Hematopoietic multipotent progenitor cell treated with erythropoietin and hydrocortisone succinate and interleukin-3 and kit ligand, for 15 days (in vitro differentiated cells): ENCODE data around the gene KRTAP1-4.
"Not testable (repeated sequence)": the region's sequence is repeated elsewhere in the genome, so short reads cannot be mapped to it uniquely, and the experiment has no call there.

Experiments used
- DNase-seq: peaks from one replicate; pipeline ENCODE4 v3.0.0-alpha.2; 2015; ENCODE audit warnings: low spot score

The KRTAP1-4 gene

GRCh38 chr17:41046735-41047465 is 16.9 kb upstream of the KRTAP1-4 start, which contains the start of gene KRTAP2-1:
KRTAP2-1 (minus strand) TSS chr17:41047316; CDS start chr17:41047267, 49 bp downstream.
- DNase-seq, result not testable (repeated sequence)

DNA sequence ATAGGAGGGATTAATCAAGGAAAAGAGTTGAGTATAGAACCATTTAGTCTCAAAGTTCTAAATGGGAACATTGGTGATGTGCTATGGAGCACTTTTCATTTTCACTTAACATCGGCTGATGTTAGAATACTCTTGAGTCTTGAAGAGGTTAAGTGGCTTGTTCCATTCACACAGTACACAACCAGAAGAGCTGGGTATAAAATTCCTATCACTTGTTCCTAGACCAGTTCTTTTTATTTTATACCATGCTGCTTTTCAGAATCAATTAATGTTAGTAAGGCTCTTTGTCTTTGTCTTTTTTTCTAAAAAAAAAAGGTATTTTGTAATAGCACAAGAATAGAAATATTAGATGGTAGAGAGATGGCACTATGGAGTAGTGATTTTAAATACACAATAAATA is 13.0 kb upstream of the KRTAP1-4 start:
- DNase-seq, result no peak

DNA sequence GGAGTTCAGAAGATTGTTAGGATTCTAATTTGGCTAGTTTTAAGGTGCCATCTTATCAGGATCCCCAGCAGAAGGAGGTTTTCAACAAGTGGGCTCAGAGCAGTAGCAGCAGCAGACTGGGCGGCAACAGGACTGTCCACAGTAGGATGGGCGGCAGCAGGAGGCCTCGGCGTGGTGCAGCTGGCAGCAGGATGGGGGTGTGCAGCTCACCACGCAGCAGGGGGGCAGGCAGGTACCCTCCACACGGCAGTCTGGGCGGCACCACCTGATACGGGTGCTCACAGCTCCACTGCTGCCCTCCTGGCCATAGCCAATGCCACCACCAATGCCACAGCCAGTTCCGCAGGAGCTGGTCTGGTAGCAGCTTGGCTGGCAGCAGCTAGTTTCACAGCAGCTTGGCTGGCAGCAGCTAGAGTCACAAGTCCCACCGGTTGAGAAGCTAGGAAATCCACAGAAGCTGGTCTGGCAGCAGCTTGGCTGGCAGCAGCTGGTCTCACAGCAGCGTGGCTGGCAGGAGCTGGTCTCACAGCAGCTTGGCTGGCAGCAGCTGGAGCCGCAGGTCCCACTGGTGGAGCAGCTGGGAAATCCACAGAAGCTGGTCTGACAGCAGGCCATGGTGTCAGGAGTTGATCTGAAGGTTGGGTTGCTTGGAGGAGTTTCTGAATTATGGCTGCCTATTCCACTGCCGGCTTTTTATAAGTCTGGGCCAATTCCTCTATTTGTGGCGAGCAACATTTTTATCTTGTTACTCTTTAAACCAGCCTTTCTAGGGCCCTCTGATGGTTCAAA is 11.0 kb upstream of the KRTAP1-4 start, which contains the start of gene KRTAP1-1:
KRTAP1-1 (minus strand) TSS at position 668 of the 789 bp plus-strand sequence; CDS start at position 615, 53 bp downstream.
- DNase-seq, result not testable (repeated sequence)

DNA sequence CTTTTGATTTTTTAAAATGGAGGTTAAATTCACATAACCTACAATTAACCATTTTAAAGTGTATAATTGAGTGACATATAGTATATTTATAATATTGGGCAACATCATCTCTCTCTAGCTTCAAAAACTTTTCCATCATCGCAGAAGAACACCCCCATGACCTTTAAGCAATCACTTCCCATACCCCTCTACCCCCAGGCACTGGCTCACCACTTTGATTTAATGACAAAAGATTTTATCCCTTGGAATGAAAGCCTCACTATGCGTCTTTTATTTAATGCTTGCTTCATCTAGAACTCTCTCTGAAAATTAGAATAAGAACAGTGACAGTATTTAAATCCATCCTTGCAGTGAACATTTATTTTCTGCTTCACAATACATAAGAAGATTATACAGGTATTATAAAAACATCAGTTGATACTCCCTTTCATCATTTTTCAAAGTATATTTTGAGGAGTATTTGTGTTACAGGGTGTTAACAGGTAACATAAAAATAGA is 7.9 kb upstream of the KRTAP1-4 start:
- DNase-seq, result no peak

DNA sequence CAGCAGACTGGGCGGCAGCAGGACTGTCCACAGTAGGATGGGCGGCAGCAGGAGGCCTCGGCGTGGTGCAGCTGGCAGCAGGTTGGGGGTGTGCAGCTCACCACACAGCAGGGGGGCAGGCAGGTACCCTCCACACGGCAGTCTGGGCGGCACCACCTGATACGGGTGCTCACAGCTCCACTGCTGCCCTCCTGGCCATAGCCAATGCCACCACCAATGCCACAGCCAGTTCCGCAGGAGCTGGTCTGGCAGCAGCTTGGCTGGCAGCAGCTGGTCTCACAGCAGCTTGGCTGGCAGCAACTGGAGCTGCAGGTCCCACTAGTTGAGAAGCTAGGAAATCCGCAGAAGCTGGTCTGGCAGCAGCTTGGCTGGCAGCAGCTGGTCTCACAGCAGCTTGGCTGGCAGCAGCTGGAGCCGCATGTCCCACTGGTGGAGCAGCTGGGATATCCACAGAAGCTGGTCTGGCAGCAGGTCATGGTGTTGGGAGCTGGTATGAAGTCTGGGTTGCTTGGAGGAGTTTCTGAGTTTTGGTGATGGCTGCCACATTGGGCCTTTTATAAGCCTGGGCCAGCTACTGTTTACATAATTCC is 4.4 kb upstream of the KRTAP1-4 start, which contains the start of gene KRTAP1-3:
KRTAP1-3 (minus strand) TSS at position 529 of the 590 bp plus-strand sequence; CDS start at position 476, 53 bp downstream.
- not testable (repeated sequence) for DNase-seq

DNA sequence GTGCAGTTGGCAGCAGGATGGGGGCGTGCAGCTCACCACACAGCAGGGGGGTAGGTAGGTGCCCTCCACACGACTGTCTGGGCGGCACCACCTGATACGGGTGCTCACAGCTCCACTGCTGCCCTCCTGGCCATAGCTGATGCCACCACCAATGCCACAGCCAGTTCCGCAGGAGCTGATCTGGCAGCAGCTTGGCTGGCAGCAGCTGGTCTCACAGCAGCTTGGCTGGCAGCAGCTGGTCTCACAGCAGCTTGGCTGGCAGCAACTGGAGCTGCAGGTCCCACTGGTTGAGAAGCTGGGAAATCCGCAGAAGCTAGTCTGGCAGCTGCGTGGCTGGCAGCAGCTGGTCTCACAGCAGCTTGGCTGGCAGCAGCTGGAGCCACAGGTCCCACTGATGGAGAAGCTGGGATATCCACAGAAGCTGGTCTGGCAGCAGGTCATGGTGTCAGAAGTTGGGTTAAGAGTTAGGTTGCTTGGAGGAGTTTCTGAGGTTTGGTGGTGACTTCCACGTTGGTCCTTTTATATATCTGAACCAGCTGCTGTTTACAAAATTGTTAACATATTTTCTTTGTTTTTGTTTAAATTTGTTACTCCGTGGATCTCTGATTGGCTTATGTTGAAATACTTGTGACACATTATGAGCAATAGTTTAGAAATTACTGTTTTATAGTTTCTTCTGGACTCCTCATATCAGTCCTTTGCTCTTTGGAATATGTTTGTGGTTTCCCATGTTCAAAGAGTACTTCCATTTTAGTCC is 3.1 kb downstream of the KRTAP1-4 start, which contains the start of gene KRTAP1-5:
KRTAP1-5 (minus strand) TSS at position 494 of the 757 bp plus-strand sequence; CDS start at position 441, 53 bp downstream.
- DNase-seq, result no peak

- no peak for DNase-seq
These were observed 5.3 kb downstream of the KRTAP1-4 start for GRCh38 chr17:41024697-41025096.

GRCh38 chr17:41020336-41020735 is 9.7 kb downstream of the KRTAP1-4 start:
- no peak for DNase-seq

DNA sequence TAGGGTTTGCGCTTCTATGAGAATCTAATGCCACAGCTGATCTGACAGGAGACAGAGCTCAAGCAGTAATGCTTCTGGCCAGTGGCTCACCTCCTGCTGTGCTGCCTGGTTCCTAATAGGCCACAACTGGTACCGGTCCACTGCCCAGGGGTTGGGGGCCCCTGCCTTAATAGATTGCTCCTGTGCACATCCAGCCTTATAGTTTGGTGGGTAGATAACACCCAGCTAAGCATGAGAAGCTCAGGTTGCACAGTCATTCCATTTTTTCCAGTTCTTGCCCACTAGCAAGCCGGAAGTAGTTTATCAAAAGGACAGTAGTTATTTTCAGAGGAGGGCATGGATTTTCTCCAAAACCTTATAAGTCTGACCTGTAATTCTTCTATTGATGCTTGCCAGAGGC is 10.6 kb downstream of the KRTAP1-4 start:
- no peak for DNase-seq

- DNase-seq, result no peak
These were observed 11.5 kb downstream of the KRTAP1-4 start for GRCh38 chr17:41018541-41018940.

GRCh38 chr17:41016578-41017215 is 13.3 kb downstream of the KRTAP1-4 start:
- DNase-seq, result no peak

- no peak for DNase-seq
These were observed 14.5 kb downstream of the KRTAP1-4 start for GRCh38 chr17:41015454-41015853.

- no peak for DNase-seq
These were observed 16.4 kb downstream of the KRTAP1-4 start for GRCh38 chr17:41013606-41014005.

GRCh38 chr17:41013181-41013580 is 16.8 kb downstream of the KRTAP1-4 start:
- no peak for DNase-seq

DNA sequence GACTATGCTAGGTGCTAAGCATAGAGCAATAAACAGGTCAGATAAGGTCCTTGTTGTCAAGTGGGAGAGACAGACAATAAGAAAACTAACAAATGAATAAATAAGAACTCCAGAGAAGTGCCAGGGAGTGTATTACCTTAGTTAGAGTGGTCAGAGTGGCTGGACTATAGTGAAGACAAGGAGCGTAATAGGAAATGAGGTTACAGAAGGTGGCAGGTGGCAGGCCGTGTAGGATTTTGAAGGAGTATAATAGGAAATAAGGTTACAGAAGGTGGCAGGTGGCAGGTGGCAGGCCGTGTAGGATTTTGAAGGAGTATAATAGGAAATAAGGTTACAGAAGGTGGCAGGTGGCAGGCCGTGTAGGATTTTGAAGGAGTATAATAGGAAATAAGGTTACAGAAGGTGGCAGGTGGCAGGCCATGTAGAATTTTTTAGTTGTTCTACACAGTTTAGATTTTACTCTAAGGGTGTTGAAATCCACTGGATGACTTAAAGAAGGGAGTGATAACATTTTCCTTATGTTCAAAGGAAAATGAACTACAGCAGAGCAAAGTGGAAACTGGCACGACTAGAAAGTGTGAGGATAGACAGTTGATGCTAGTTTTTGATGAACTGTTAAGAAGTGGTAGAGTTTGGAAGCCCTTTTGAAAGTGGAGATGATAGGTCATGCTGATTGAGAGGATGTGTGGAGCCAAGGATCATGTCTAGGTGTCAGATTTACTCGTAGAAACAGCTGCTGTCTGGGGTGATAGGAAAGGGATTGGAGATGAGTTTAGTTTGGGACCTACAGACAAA is 17.5 kb downstream of the KRTAP1-4 start:
- no peak for DNase-seq

- no peak for DNase-seq
These were observed 19.6 kb downstream of the KRTAP1-4 start for GRCh38 chr17:41010441-41010840.

DNA sequence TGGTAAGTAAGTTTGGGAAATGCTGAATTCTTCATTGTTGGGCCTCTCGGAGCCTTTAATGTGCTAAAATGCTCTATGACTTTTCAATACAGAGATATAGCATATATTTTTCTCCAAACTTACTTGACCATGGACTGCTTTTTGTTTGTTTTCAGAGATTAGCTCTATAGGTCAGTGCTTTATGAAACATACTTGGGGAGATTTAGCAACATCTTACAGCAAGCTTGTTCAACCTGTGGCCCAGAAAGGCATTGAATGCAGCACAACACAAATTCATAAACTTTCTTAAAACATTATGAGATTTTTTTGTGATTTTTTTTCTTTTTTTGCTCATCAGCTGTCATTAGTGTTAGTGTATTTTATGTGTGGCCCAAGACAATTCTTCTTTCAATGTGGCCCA is 20.1 kb downstream of the KRTAP1-4 start:
- DNase-seq, result no peak

- no peak for DNase-seq
These were observed 20.7 kb downstream of the KRTAP1-4 start for GRCh38 chr17:41009301-41009760.

GRCh38 chr17:41008811-41009210 is 21.2 kb downstream of the KRTAP1-4 start, which contains the start of gene KRTAP3-1:
KRTAP3-1 (minus strand) TSS chr17:41009128; CDS start chr17:41009074, 54 bp downstream.
- no peak for DNase-seq

GRCh38 chr17:41004397-41004796 is 25.6 kb downstream of the KRTAP1-4 start:
- no peak for DNase-seq
